ENCODE measurements around the gene UNC13B.
"Not testable (repeated sequence)": the region's sequence is repeated elsewhere in the genome, so short reads cannot be mapped to it uniquely, and the experiment has no call there.

UNC13B gene

DNA sequence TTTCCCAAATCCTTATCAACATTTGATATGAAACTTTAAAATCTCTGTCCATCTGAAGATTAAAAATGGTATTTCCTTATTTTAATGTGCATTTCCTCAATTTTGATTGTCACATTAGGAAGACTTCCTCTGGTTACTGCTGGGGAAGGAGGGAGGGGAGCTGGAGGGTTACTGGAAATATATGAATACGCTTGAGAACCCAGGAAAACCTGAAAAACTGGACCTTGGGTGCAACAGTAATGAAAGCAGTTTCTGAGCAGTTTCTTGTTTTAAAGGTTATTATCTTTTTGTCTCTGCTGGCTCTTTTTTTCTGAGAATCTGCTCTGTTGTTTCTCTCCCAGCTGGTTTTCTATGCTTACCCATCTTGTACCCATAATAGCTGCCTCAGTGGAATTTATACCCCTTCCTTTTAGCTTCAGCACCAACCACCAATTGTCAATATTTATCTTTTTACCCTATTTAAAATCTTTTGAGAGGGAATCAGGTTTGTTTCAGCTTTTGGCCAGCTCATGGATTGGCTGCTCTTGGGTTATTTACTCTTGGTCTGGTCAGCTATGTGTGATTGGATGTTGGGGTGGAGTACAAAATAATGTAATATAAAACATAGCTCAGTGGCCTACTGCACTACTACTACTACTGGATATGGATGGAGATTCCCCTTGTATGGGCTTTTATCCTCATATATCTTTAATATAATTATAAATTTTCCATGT lies 67.4 kb downstream of the UNC13B start:
- no peak for DNase-seq

GRCh38 chr9:35229779-35230143 lies 68.0 kb downstream of the UNC13B start:
- no peak for DNase-seq

GRCh38 chr9:35232867-35233544 lies 71.2 kb downstream of the UNC13B start:
- DNase-seq: no peak

- no peak for DNase-seq
Observed at GRCh38 chr9:35236692-35237091, 74.9 kb downstream of the UNC13B start.

GRCh38 chr9:35237311-35237710 lies 75.5 kb downstream of the UNC13B start:
- DNase-seq: no peak

- DNase-seq: not testable (repeated sequence)
Observed at GRCh38 chr9:35245945-35246344, 84.1 kb downstream of the UNC13B start.

GRCh38 chr9:35253075-35253474 lies 91.3 kb downstream of the UNC13B start:
- no peak for DNase-seq

- DNase-seq: no peak
Observed at GRCh38 chr9:35254237-35254636, 92.4 kb downstream of the UNC13B start.

- no peak for DNase-seq
Observed at GRCh38 chr9:35254984-35255857, 93.4 kb downstream of the UNC13B start.

GRCh38 chr9:35257986-35258659 lies 96.3 kb downstream of the UNC13B start:
- no peak for DNase-seq

GRCh38 chr9:35258660-35259474 lies 97.1 kb downstream of the UNC13B start:
- DNase-seq: peak in 1 of 2 donors; percentile 42

GRCh38 chr9:35260186-35260585 lies 98.4 kb downstream of the UNC13B start:
- no peak for DNase-seq

DNA sequence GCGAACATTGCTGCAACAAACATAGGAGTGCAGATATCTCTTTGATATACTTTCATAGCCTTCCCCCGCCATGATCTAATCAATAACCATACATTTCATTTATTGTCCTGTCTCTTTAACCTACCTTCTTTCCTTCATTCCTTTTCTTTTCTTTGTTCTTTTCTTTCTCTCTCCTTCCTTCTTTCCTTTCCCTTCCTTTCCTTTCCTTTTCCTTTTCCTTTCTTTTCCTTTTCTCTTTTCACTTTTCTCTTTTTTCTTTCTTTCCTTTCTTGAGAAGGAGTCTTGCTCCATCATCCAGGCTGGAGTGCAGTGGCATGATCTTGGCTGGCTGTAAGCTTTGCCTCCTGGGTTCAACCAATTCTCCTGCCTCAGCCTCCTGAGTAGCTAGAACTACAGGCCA lies 100.3 kb downstream of the UNC13B start:
- no peak for DNase-seq

DNA sequence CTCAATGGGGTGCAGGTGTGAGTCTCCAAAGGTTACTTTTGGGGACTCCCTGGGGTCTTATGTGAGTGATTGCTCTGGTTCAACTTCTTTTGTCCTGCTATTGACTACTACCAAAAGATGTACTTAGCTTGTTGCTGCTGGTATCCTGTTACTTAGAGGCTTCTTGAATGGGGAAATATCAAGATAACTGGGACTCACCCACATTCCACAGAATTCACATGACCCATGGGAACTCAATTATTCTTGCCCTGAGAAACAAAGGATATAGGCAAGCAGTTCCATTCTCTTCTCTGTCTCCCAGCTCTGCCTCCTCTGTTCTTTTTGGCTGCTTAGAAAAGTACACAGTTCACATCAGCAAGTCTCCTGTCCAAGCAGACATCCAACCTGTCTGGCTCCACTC lies 105.9 kb downstream of the UNC13B start:
- no peak for DNase-seq

DNA sequence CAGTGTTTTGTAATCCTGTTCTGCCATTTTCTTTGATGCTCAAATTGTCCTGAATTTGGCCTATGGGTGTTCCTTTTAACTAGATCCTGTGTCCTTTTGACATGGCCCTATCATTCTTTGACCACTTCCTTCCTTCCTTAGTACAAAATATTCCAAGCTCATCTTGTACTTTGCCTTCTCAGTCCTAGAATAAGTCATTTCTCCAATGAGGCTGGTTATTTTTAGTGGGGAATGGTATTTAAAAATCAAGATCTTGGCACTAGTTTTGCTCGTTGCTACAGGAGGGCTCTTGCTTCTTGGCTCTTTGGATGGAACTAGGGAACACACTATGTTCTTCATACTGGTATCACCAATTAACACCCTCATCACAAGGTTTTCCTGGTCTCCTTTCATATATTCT lies 108.1 kb downstream of the UNC13B start:
- no peak for DNase-seq

- no peak for DNase-seq
Observed at GRCh38 chr9:35271637-35272036, 109.8 kb downstream of the UNC13B start.

DNA sequence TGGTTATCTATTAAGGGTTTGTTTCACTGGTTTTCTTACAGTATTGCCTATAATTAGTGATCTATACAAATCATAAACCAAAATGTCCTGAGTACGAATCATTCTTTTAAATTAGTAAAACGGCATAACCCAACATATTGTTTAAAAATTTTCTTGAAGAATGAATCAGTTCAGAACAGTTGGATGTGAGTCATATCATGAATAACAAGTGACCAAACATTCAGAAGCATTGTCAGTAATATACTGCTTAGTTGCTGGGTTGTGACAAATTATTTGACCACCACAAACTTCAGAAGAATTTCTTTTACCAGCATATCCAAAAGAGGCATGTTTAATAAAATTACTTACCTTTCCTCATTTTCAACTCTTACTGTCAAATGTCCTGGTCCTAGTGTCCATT lies 111.2 kb downstream of the UNC13B start:
- no peak for DNase-seq

- DNase-seq: no peak
Observed at GRCh38 chr9:35273591-35273990, 111.8 kb downstream of the UNC13B start.

DNA sequence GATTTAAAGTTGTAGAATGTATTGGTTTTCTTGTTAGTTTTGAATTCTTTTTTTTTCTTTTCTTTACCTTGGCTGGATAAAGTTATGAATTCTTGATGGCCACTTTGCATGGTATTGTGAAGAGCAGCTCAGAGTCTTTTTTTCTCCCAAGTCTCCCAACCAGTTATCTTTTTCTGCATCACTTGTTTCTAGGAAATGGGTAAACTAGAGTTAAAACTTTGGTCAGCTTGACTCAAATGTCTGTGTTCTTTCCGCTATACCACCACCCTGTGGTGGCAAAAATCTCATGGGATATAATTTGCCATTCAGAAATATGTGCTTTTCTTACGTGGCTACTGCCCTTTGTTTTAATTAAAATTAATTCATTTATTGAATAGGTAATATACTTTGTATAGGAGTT lies 113.2 kb downstream of the UNC13B start:
- DNase-seq: no peak

DNA sequence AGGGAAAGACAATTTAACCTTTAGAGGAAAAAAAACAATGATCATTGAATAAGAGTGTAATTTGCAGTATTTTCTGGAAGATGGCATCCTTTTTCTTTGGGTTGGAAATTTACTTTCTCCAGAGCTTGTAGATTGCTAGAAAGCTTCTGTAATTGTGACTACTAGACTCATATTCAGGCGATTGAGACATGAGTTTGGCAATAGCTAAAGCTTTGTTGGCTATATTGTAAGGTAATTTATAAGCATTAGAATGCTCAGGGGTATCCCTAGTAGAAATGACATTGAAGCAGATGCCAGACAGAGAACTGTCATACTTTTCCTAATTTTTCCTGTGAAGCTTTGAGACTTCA lies 115.3 kb downstream of the UNC13B start:
- DNase-seq: no peak

DNA sequence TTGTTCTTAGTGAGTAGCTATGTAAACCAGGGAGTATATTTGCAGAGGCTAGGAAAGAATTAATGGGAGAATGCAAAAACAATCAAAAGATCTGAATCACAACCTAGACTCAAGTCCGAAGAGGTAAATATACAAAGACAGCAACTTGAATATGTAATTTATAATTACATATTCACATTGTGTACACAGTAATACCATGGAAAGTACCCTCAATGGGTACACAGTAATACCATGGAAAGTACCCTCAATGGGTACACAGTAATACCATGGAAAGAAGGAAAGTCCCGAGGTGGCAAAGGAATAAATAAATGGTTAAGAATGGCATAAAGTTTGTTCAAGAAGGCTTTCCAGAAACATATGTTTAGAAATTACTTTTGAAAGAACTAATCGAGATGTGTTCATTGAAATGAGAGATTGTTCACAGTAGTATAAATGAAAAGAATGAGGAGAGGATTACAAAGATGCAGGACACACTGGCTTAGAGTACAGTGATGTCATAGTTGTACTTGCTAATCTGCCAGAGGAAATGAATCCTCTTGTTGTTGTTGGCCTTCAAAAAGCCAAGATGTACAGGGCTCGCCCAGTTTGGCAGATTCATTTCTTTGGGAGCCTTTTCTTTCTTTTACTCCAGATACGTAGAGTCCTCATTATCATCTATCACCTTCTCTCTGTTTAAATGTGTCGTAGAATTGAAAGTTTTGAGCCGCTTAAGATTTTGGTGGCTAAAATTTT lies 116.0 kb downstream of the UNC13B start:
- no peak for DNase-seq

DNA sequence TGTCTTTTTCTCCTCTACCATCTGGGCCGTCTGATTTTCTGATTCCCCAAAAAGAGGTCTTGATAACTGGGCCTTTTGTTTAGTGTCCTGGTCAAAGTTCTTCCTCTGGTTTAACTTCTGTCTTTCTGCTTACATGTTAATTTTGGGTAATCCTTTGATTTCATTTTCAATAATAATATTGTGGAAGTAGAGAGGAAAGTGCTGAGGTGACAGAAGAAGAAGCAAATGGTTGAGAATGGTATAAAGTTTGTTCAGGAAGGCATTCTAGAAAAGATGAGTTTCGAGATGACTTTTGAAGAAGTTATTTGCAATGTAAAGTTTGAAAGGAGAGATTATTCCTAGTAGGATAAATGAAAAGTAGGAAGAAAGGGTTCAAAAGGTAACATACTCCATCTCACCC lies 118.1 kb downstream of the UNC13B start:
- DNase-seq: no peak
